ENCODE measurements around the gene TP53AIP1.

The TP53AIP1 gene

GRCh38 chr11:128901653-128902514, 40.8 kb downstream of the TP53AIP1 start:
- no peak overlapping the region for H3K4me3 ChIP-seq (ENCODE audit: low read depth, low read length)
- TF ChIP-seq, protein P1, sequence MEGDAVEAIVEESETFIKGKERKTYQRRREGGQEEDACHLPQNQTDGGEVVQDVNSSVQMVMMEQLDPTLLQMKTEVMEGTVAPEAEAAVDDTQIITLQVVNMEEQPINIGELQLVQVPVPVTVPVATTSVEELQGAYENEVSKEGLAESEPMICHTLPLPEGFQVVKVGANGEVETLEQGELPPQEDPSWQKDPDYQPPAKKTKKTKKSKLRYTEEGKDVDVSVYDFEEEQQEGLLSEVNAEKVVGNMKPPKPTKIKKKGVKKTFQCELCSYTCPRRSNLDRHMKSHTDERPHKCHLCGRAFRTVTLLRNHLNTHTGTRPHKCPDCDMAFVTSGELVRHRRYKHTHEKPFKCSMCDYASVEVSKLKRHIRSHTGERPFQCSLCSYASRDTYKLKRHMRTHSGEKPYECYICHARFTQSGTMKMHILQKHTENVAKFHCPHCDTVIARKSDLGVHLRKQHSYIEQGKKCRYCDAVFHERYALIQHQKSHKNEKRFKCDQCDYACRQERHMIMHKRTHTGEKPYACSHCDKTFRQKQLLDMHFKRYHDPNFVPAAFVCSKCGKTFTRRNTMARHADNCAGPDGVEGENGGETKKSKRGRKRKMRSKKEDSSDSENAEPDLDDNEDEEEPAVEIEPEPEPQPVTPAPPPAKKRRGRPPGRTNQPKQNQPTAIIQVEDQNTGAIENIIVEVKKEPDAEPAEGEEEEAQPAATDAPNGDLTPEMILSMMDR (IDR thresholded peaks at IDR 0.05; ENCODE audit: low read depth, low read length): no peak
- no peak for TF ChIP-seq MAX (IDR thresholded peaks at IDR 0.05; ENCODE audit: low read depth, low read length)
- TF ChIP-seq POLR2A (IDR thresholded peaks at IDR 0.05; ENCODE audit: extremely low read depth, insufficient read length): no peak
- TF ChIP-seq MYC (IDR thresholded peaks at IDR 0.05; ENCODE audit: low read depth, low read length): no peak
- DNase-seq (ENCODE audit: low read depth): no peak

- H3K4me3 ChIP-seq (ENCODE audit: low read depth, low read length): no peak overlapping the region
Observed at GRCh38 chr11:128900468-128900867, 42.2 kb downstream of the TP53AIP1 start.

GRCh38 chr11:128898580-128899344, 43.9 kb downstream of the TP53AIP1 start:
- no peak for DNase-seq (ENCODE audit: low read depth)
- TF ChIP-seq MAX (IDR thresholded peaks at IDR 0.05; ENCODE audit: low read depth, low read length) (no peak), POLR2A (IDR thresholded peaks at IDR 0.05; ENCODE audit: extremely low read depth, insufficient read length) (no peak), MYC (IDR thresholded peaks at IDR 0.05; ENCODE audit: low read depth, low read length) (no peak)
- TF ChIP-seq, protein P1 (IDR thresholded peaks at IDR 0.05; ENCODE audit: low read depth, low read length): no peak
- H3K4me3 ChIP-seq (ENCODE audit: low read depth, low read length): no peak overlapping the region

More at GRCh38 chr11:128900468-128900867, 42.2 kb downstream of the TP53AIP1 start:
- no peak for DNase-seq (ENCODE audit: low read depth)
- TF ChIP-seq MAX (IDR thresholded peaks at IDR 0.05; ENCODE audit: low read depth, low read length) (no peak), POLR2A (IDR thresholded peaks at IDR 0.05; ENCODE audit: extremely low read depth, insufficient read length) (no peak), MYC (IDR thresholded peaks at IDR 0.05; ENCODE audit: low read depth, low read length) (no peak)
- TF ChIP-seq, protein P1 (IDR thresholded peaks at IDR 0.05; ENCODE audit: low read depth, low read length): no peak

DNA sequence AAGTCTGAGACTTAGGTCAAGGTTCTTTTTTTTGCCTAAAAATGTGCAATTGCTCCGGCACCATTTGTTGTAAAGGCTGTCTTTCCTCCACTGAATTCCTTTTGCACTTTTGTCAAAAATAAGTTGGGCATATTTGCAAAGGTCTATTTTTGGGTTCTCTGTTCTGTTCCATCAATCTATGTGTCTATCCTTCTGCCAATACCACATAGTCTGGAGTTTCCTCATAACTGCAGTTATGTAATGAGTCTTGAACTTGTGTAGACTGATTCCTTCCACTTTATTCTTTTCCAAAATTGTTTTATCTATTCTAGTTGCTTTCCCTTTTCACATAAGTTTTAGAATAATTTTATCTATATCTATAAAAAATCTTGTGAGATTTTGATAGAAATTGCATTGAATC, 44.8 kb downstream of the TP53AIP1 start:
- no peak for DNase-seq (ENCODE audit: low read depth)
- no peak for TF ChIP-seq POLR2A (IDR thresholded peaks at IDR 0.05; ENCODE audit: extremely low read depth, insufficient read length)
- H3K4me3 ChIP-seq (ENCODE audit: low read depth, low read length): no peak overlapping the region

DNA sequence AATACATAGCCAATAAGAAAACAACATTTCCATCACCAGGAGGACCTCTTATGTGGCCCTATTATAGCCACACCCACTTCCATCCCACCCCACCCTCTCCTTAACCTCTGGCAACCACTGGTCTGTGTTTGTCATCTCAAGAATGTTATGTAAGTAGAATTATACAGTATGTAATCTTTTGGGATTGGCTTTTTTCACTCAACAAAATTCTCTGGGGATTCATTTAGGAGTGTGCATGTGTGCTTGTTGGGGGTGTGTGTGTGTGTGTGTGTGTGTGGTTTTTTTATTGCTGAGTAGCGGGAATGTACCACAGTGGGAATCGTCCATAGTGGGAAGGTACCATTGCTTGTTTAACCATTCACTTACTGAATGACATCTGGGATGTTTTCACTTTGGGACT, 46.3 kb downstream of the TP53AIP1 start:
- TF ChIP-seq MYC (IDR thresholded peaks at IDR 0.05; ENCODE audit: low read depth, low read length) (no peak), POLR2A (IDR thresholded peaks at IDR 0.05; ENCODE audit: extremely low read depth, insufficient read length) (no peak), MAX (IDR thresholded peaks at IDR 0.05; ENCODE audit: low read depth, low read length) (no peak)
- TF ChIP-seq, protein P1 (IDR thresholded peaks at IDR 0.05; ENCODE audit: low read depth, low read length): no peak
- H3K4me3 ChIP-seq (ENCODE audit: low read depth, low read length): no peak overlapping the region
- no peak for DNase-seq (ENCODE audit: low read depth)

DNA sequence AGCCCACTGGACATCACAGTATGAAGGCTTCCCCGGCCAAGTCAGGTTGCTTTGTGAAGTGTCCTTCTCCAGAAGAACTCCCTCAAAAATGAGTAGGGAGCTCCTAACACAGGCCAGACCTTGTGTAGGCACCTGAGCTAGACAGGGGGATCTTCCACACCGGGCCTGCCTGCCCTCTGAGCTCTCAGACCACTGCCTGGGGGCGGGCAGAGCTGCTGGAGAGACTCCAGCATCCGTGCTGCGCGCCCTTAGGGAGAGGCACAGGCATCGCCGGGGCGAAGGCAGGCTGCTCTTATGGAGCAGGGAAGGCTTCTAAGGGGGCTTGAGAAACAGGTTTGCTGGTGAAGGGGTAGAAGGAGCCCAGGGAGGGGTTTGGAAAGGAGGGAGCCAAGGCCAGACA, 47.1 kb downstream of the TP53AIP1 start:
- H3K4me3 ChIP-seq (ENCODE audit: low read depth, low read length): no peak overlapping the region
- DNase-seq (ENCODE audit: low read depth): no peak
- TF ChIP-seq MAX (IDR thresholded peaks at IDR 0.05; ENCODE audit: low read depth, low read length): no peak
- TF ChIP-seq MYC (IDR thresholded peaks at IDR 0.05; ENCODE audit: low read depth, low read length): no peak
- TF ChIP-seq POLR2A (IDR thresholded peaks at IDR 0.05; ENCODE audit: extremely low read depth, insufficient read length): no peak
- TF ChIP-seq, protein P1 (IDR thresholded peaks at IDR 0.05; ENCODE audit: low read depth, low read length): no peak
